ENCODE results near the gene KCNMB4. TPM values are rescaled to one million over a fixed set of nuclear protein-coding genes. Genes with fewer than 3 reads are reported as not detected.

Gene KCNMB4
- total RNA-seq, 2 experiments from 2014 or later: 5.8 to 7.6 TPM

- POLR2A ChIA-PET: interaction anchor here (0.9 kb wide), 1 partner anchor 22 kb away, joined by 3 read pairs; no protein-coding TSS in a partner anchor
- Histone ChIP-seq H3K4me3 (ENCODE audit: low read depth, low read length, poor library complexity, severe bottlenecking) (no peak overlapping the region), H3K27ac (ENCODE audit: low read depth, low read length, poor library complexity, severe bottlenecking) (no peak overlapping the region), H3K4me2 (ENCODE audit: low read length) (no peak overlapping the region), H3K9me2 (ENCODE audit: insufficient read depth, low read length) (no peaks in the 10 kb centered on the region), H3K79me2 (ENCODE audit: insufficient read depth, low read depth, low read length) (no peaks in the 10 kb centered on the region), H3K9me3 (ENCODE audit: low read length) (0 out of 2 replicates have a peak, but pooled peaks cover 4% of the 10 kb centered on the region), H4K20me1 (ENCODE audit: insufficient read depth, low read length) (no peaks in the 10 kb centered on the region), H2AFZ (ENCODE audit: low read length) (no peak overlapping the region), H3K4me1 (ENCODE audit: insufficient read depth, low read length, poor library complexity, severe bottlenecking) (no peaks in the 10 kb centered on the region), H3K36me3 (ENCODE audit: insufficient read depth, low read length) (peaks cover 3% of the 10 kb centered on the region; the same call in 1 of the 2 replicates)
- BruUV-seq (replicated peaks): no TSS peak
- DNase-seq (ENCODE audit: low spot score): no peak
- CTCF ChIA-PET (ENCODE audit: unreplicated experiment): no interaction called here
- TF ChIP-seq CTCF (conservative IDR thresholded peaks at IDR 0.05; ENCODE audit: low read length) (no peak), EZH2phosphoT487 (IDR thresholded peaks at IDR 0.05; ENCODE audit: borderline replicate concordance, low read depth, low read length) (no peak)
- intact Hi-C loops (cut with micrococcal nuclease; ENCODE audit: unreplicated experiment): no loop called here
Measured at GRCh38 chr12:70393787-70394499, 27.9 kb downstream of the KCNMB4 start.

- BruUV-seq (replicated peaks): no TSS peak
- ChIA-PET POLR2A (no interaction called here), CTCF (ENCODE audit: unreplicated experiment) (no interaction called here)
- Histone ChIP-seq H3K79me2 (ENCODE audit: insufficient read depth, low read depth, low read length) (no peaks in the 10 kb centered on the region), H3K36me3 (ENCODE audit: insufficient read depth, low read length) (peaks cover 28% of the 10 kb centered on the region), H4K20me1 (ENCODE audit: insufficient read depth, low read length) (no peaks in the 10 kb centered on the region), H3K9me2 (ENCODE audit: insufficient read depth, low read length) (no peaks in the 10 kb centered on the region), H3K4me1 (ENCODE audit: insufficient read depth, low read length, poor library complexity, severe bottlenecking) (no peaks in the 10 kb centered on the region), H3K4me3 (ENCODE audit: low read depth, low read length, poor library complexity, severe bottlenecking) (no peak overlapping the region), H2AFZ (ENCODE audit: low read length) (no peak overlapping the region), H3K9me3 (ENCODE audit: low read length) (no peaks in the 10 kb centered on the region), H3K4me2 (ENCODE audit: low read length) (no peak overlapping the region), H3K27ac (ENCODE audit: low read depth, low read length, poor library complexity, severe bottlenecking) (no peak overlapping the region)
- no peak for DNase-seq (ENCODE audit: low spot score)
- TF ChIP-seq CTCF (conservative IDR thresholded peaks at IDR 0.05; ENCODE audit: low read length) (no peak), EZH2phosphoT487 (IDR thresholded peaks at IDR 0.05; ENCODE audit: borderline replicate concordance, low read depth, low read length) (no peak)
- intact Hi-C loops (cut with micrococcal nuclease; ENCODE audit: unreplicated experiment): no loop called here
Measured at GRCh38 chr12:70398002-70398401, 31.9 kb downstream of the KCNMB4 start.

- Histone ChIP-seq H2AFZ (ENCODE audit: low read length) (no peak overlapping the region), H3K4me1 (ENCODE audit: insufficient read depth, low read length, poor library complexity, severe bottlenecking) (no peaks in the 10 kb centered on the region), H3K4me2 (ENCODE audit: low read length) (no peak overlapping the region), H3K79me2 (ENCODE audit: insufficient read depth, low read depth, low read length) (no peaks in the 10 kb centered on the region), H4K20me1 (ENCODE audit: insufficient read depth, low read length) (no peaks in the 10 kb centered on the region), H3K36me3 (ENCODE audit: insufficient read depth, low read length) (peaks cover 28% of the 10 kb centered on the region), H3K27ac (ENCODE audit: low read depth, low read length, poor library complexity, severe bottlenecking) (no peak overlapping the region), H3K4me3 (ENCODE audit: low read depth, low read length, poor library complexity, severe bottlenecking) (no peak overlapping the region), H3K9me3 (ENCODE audit: low read length) (no peaks in the 10 kb centered on the region), H3K9me2 (ENCODE audit: insufficient read depth, low read length) (no peaks in the 10 kb centered on the region)
- no TSS peak for BruUV-seq (replicated peaks)
- no peak for DNase-seq (ENCODE audit: low spot score)
- ChIA-PET CTCF (ENCODE audit: unreplicated experiment) (no interaction called here), POLR2A (interaction anchor here (0.5 to 0.9 kb wide), 4 partner anchors 9 to 1146 kb away, joined by 3 to 4 read pairs (median 3); no protein-coding TSS in a partner anchor)
- intact Hi-C loops (cut with micrococcal nuclease; ENCODE audit: unreplicated experiment): no loop called here
- TF ChIP-seq CTCF (conservative IDR thresholded peaks at IDR 0.05; ENCODE audit: low read length): no peak
- TF ChIP-seq EZH2phosphoT487 (IDR thresholded peaks at IDR 0.05; ENCODE audit: borderline replicate concordance, low read depth, low read length): no peak
Measured at GRCh38 chr12:70398862-70399261, 32.8 kb downstream of the KCNMB4 start.
